ENCODE results near the gene MSGN1. TPM values are rescaled to one million over a fixed set of nuclear protein-coding genes. Genes with fewer than 3 reads are reported as not detected.
A peak's percentile ranks its signal among the peaks of the same experiment; 100 is the strongest.

Gene MSGN1
- total RNA-seq, 4 donors from 2014 or later, result not detected

DNA sequence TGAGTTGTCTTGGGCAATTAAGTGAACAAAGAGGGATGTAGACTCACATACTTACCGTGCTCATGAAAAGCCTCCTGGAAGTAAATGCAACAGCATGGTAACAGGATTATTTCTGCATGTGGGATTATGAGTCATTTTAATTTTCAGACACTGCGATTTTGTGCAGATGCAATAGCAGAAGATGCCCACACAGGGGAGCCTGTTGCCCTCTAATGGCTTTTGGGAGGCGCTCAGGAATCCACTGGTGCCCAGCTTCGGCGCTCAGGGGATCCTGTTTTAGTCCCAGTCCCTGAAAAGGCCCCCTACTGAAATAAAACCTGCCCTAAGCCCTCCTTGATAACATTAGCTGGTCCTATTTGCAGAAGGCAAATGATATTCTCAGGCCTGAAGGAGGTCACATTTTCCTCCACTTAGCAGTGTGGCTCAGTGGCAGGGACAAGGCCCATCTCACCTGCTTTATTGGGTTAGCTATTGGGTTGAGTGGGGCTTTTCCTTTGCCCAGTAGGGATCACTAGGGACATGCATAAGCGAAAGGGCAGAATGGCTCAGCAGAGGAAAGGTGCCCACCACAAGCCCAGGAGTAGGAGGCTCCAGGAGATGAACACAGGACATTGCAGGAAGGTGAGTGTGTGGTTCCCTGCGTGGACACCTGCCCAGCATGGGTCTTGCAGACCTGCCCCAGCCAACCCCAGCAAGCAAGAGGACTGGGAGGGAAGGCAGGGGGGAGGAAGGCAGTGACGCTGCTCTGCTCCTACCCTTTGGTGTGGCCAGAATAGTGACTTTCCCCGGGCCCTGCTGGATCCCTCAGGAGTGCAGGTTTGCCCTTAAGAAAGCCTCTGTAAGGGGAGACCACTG, 35.7 kb downstream of the MSGN1 start:
- TF ChIP-seq, protein P1, sequence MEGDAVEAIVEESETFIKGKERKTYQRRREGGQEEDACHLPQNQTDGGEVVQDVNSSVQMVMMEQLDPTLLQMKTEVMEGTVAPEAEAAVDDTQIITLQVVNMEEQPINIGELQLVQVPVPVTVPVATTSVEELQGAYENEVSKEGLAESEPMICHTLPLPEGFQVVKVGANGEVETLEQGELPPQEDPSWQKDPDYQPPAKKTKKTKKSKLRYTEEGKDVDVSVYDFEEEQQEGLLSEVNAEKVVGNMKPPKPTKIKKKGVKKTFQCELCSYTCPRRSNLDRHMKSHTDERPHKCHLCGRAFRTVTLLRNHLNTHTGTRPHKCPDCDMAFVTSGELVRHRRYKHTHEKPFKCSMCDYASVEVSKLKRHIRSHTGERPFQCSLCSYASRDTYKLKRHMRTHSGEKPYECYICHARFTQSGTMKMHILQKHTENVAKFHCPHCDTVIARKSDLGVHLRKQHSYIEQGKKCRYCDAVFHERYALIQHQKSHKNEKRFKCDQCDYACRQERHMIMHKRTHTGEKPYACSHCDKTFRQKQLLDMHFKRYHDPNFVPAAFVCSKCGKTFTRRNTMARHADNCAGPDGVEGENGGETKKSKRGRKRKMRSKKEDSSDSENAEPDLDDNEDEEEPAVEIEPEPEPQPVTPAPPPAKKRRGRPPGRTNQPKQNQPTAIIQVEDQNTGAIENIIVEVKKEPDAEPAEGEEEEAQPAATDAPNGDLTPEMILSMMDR (IDR thresholded peaks at IDR 0.05), result peak in 1 of 3 donors; percentile 51
- TF ChIP-seq POLR2A (IDR thresholded peaks at IDR 0.05), result no peak
- no peak overlapping the region for H3K4me3 ChIP-seq (ENCODE audit: low read depth, poor library complexity, severe bottlenecking)
- intact Hi-C loops (cut with DNase I; ENCODE audit: low total_unique reads), result loop anchor here (5.0 kb wide), 1 partner anchor 330 kb away; no protein-coding TSS in a partner anchor
- DNase-seq (ENCODE audit: low spot score in 2 of 2), result peak in 1 of 2 donors; percentile 25
- WGBS, 2 donors, result 40% methylated on average over 9 of the region's 9 CpGs

DNA sequence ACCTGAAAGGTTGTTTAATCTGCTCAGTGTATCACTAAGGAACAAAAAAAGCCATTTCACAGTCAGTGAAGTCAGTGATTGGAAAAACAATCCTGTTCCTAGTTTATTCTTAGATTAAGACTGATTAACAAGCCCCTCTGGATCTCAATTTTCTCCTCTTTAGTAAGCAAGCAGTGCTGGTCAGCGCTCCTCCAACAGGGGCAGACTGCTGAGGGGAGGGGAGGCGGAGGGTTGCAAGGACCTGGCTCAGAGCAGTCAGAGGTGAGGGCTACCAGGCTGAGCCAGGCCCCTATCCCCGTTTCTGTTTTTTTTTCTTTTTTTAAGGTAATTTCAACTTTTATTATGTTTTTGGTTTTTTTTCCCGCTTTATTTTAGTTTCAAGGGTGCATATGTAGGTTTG, 37.5 kb downstream of the MSGN1 start:
- DNase-seq (ENCODE audit: low spot score in 2 of 2), result no peak
- H3K4me3 ChIP-seq (ENCODE audit: low read depth, poor library complexity, severe bottlenecking), result no peak overlapping the region
- intact Hi-C loops (cut with DNase I; ENCODE audit: low total_unique reads), result loop anchor here (5.0 kb wide), 1 partner anchor 329 kb away; no protein-coding TSS in a partner anchor
- 71% methylated on average over 4 of the region's 4 CpGs for WGBS, 2 donors
- TF ChIP-seq POLR2A (IDR thresholded peaks at IDR 0.05), result no peak
- TF ChIP-seq, protein P1 (IDR thresholded peaks at IDR 0.05), result no peak

DNA sequence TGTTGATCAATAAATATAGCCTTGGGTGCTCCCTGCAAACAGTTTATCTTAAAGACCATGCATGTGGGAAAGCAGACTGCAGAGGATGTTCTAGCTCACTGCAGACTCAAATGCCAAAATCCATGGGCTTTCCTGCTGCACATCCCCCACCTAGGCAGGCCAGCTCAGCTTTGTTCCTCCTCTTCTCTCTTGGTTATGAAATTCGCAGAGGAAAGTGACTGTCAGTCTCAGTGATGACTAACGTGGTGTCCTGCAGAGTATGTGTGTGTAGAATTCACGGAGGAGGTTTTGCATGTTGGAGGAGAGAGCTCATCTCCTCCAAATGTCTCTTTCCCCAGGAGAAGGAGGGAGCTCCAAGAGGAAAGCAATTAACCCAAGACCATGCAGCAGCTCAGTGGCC, 40.8 kb downstream of the MSGN1 start:
- no peak for DNase-seq (ENCODE audit: low spot score in 2 of 2)
- intact Hi-C loops (cut with DNase I; ENCODE audit: low total_unique reads), result no loop called here
- no peak overlapping the region for H3K4me3 ChIP-seq (ENCODE audit: low read depth, poor library complexity, severe bottlenecking)
- TF ChIP-seq POLR2A (IDR thresholded peaks at IDR 0.05), result no peak
- TF ChIP-seq, protein P1 (IDR thresholded peaks at IDR 0.05), result no peak
- 55 to 60% methylated on average over 3 of the region's 3 CpGs for WGBS, 2 donors

DNA sequence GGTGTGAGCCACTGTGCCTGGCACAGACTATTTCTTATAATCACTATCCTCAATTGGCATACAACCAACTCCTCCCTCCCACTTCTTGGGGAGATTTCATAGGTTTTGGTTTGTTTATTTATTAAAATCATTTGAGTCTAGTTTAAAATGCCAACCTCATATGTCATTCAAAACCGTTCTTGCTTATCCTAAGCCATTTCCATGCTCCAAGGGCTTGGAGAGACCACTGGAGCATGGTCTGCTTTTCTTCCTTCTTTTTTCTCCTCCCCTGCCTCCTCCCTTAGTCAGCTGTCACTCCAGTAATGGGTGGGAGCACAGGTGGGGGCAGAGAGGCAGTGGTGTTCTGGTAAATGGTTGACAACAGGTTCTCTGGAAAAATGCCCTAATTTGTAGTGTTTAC, 41.8 kb downstream of the MSGN1 start:
- DNase-seq (ENCODE audit: low spot score in 2 of 2), result no peak
- intact Hi-C loops (cut with DNase I; ENCODE audit: low total_unique reads), result no loop called here
- TF ChIP-seq, protein P1 (IDR thresholded peaks at IDR 0.05), result no peak
- TF ChIP-seq POLR2A (IDR thresholded peaks at IDR 0.05), result no peak
- 64 to 65% methylated on average over 1 of the region's 1 CpG for WGBS, 2 donors
- H3K4me3 ChIP-seq (ENCODE audit: low read depth, poor library complexity, severe bottlenecking), result no peak overlapping the region

DNA sequence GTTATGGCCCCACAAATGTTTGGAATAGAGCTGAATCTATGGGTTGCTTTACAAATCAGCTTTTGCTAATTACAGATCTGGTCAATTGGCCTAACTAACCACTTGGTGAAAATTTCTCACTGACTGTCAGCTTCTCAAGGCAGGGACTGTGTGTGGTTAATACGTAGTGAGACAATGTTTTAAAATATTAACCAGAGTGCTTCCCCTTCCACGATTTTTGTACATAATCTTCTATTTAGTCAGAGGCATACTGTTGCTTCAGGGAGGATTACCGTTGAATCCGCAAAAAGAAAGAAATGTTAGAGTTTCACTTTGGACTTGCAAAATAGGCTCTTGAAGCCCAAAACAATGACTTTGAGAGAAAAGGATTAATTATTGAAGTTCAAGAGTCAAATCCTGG, 47.3 kb downstream of the MSGN1 start:
- DNase-seq (ENCODE audit: low spot score in 2 of 2), result no peak
- TF ChIP-seq POLR2A (IDR thresholded peaks at IDR 0.05), result no peak
- TF ChIP-seq, protein P1 (IDR thresholded peaks at IDR 0.05), result no peak
- H3K4me3 ChIP-seq (ENCODE audit: low read depth, poor library complexity, severe bottlenecking), result no peak overlapping the region
- WGBS, 2 donors, result 55 to 76% methylated on average over 4 of the region's 4 CpGs
- intact Hi-C loops (cut with DNase I; ENCODE audit: low total_unique reads), result no loop called here
